Endothelial cell of umbilical vein (primary cell): Measurements from ENCODE around the gene HCAR3. TPM values are rescaled to one million over a fixed set of nuclear protein-coding genes. Genes with fewer than 3 reads are reported as not detected.

ENCODE experiments used
- BruUV-seq: library from RNA; stranded (reverse); fragments of 400-500 nt; replicated peaks from 2 replicates; lab custom pipeline; 2021; lab: Mats Ljungman, UMichigan
- CTCF ChIA-PET: fragments of 300-600, 350-600 bp; sonication (Branson Sonifier 250); formaldehyde crosslinking; loops from one replicate; lab custom pipeline; 2021; ENCODE audit warnings: antibody characterized with exemption, inconsistent platforms; lab: Charles Lee
- POLR2A ChIA-PET: fragments of 300-600, 350-600 bp; sonication (Branson Sonifier 250); formaldehyde crosslinking; loops from one replicate; lab custom pipeline; 2021; ENCODE audit warnings: antibody characterized with exemption, inconsistent platforms; lab: Charles Lee
- DNase-seq: peaks from one replicate; pipeline ENCODE4 v3.0.0-alpha.2; 2011; ENCODE audit warnings: low read depth, low spot score
- FAIRE-seq: peaks from 2 replicates; lab custom pipeline; 2011; peaks lifted over from hg19 to GRCh38; lab: Jason Lieb, UNC
- H2AFZ ChIP-seq: 2 replicates; pipeline ENCODE4 v1.6.0; 2012; ENCODE audit warnings: low read depth, low read length, control low read depth, inconsistent platforms
- H3K27ac ChIP-seq: 2 replicates; pipeline ENCODE4 v1.5.1; 2011; ENCODE audit warnings: low read depth, mild to moderate bottlenecking, control low read depth, low read length, moderate library complexity; ENCODE audit not compliant: insufficient read depth
- H3K27me3 ChIP-seq, 2 experiments: 2 replicates each; pipeline versions ENCODE4 v1.6.0 to v1.6.1; 2011; ENCODE audit warnings: low read length in 2 of 2, mixed read lengths in 1 of 2; ENCODE audit not compliant: control insufficient read depth in 2 of 2, insufficient read depth in 2 of 2
- H3K36me3 ChIP-seq, 2 experiments: 2 replicates in 1 of 2; 3 replicates in 1 of 2; pipeline ENCODE4 v1.5.1; 2011; ENCODE audit warnings: low read length in 2 of 2, mild to moderate bottlenecking in 1 of 2, moderate library complexity in 1 of 2; ENCODE audit not compliant: control insufficient read depth in 2 of 2, insufficient read depth in 2 of 2; ENCODE audit errors: extremely low read depth in 1 of 2
- H3K4me1 ChIP-seq: 3 replicates; pipeline ENCODE4 v1.5.1; 2011; ENCODE audit warnings: mild to moderate bottlenecking, low read length; ENCODE audit not compliant: control insufficient read depth, insufficient read depth; ENCODE audit errors: extremely low read depth
- H3K4me2 ChIP-seq: 2 replicates; pipeline ENCODE4 v1.6.1; 2011; ENCODE audit warnings: low read length, control low read depth, mixed read lengths; ENCODE audit not compliant: insufficient read depth
- H3K4me3 ChIP-seq, 3 experiments: fragments of 200-600 bp in 1 of 3; sonication (generic), shearing (Covaris generic) in 1 of 3; replicated peaks in 1 of 3; 2 replicates each; pipeline ENCODE4 v1.5.1; 2011 to 2016; ENCODE audit warnings: control low read depth in 3 of 3, low read length in 3 of 3, mild to moderate bottlenecking in 2 of 3, inconsistent platforms in 1 of 3, low read depth in 1 of 3, moderate library complexity in 1 of 3; ENCODE audit not compliant: insufficient read depth in 1 of 3
- H3K79me2 ChIP-seq: 2 replicates; pipeline ENCODE4 v1.6.0; 2012; ENCODE audit warnings: low read length, inconsistent platforms; ENCODE audit not compliant: control insufficient read depth, insufficient read depth
- H3K9ac ChIP-seq: replicated peaks from 2 replicates; pipeline ENCODE3; 2011; ENCODE audit warnings: low read length, control low read depth; ENCODE audit not compliant: insufficient read depth; ENCODE audit errors: extremely low read depth
- H3K9me1 ChIP-seq: replicated peaks from 3 replicates; pipeline ENCODE4 v1.6.0; 2011; ENCODE audit warnings: mild to moderate bottlenecking, low read length; ENCODE audit not compliant: control insufficient read depth, insufficient read depth; ENCODE audit errors: extremely low read depth
- H3K9me3 ChIP-seq: replicated peaks from 2 replicates; pipeline ENCODE4 v1.5.1; 2012; ENCODE audit warnings: low read length, inconsistent platforms; ENCODE audit not compliant: control insufficient read depth, insufficient read depth
- H4K20me1 ChIP-seq: replicated peaks from 2 replicates; pipeline ENCODE3; 2011; ENCODE audit warnings: mild to moderate bottlenecking, low read length; ENCODE audit not compliant: control insufficient read depth, insufficient read depth; ENCODE audit errors: extremely low read depth
- EZH2 ChIP-seq: IDR thresholded peaks from 2 replicates; pipeline ENCODE4 v1.6.1; 2012; ENCODE audit warnings: borderline replicate concordance, low read depth, mild to moderate bottlenecking, moderate library complexity, low read length, inconsistent platforms; ENCODE audit not compliant: severe bottlenecking
- FOS ChIP-seq: IDR thresholded peaks from 2 replicates; pipeline ENCODE4 v1.6.1; 2011; ENCODE audit warnings: mild to moderate bottlenecking, low read length, moderate library complexity, borderline replicate concordance; ENCODE audit not compliant: insufficient read depth
- GATA2 ChIP-seq: IDR thresholded peaks from 2 replicates; pipeline ENCODE4 v1.7.0; 2011; ENCODE audit warnings: low read depth, mild to moderate bottlenecking, moderate library complexity, mixed read lengths, low read length; ENCODE audit not compliant: insufficient read length, insufficient read depth
- JUN ChIP-seq: IDR thresholded peaks from 2 replicates; pipeline ENCODE4 v1.6.1; 2011; ENCODE audit warnings: borderline replicate concordance, low read depth; ENCODE audit not compliant: insufficient read length, insufficient read depth
- MYC ChIP-seq: IDR thresholded peaks from one replicate; pipeline ENCODE4 v1.6.1; 2011; ENCODE audit warnings: mild to moderate bottlenecking, low read depth, low read length
- POLR2A ChIP-seq: IDR thresholded peaks from 2 replicates; pipeline ENCODE4 v1.6.1; 2012; ENCODE audit warnings: low read depth, mild to moderate bottlenecking, control low read depth, low read length
- POLR2AphosphoS5 ChIP-seq: IDR thresholded peaks from 2 replicates; pipeline ENCODE4 v1.6.1; 2012; ENCODE audit warnings: low read depth, mild to moderate bottlenecking, control low read depth, low read length, moderate library complexity; ENCODE audit not compliant: insufficient read depth
- dilution Hi-C: fragments of 300-500 bp; cut with MboI; formaldehyde crosslinking; loops from one replicate; pipeline ENCODE4 v1.15.0; 2019; ENCODE audit warnings: low sequenced_read_pairs; ENCODE audit not compliant: extremely low pct_ligation_motif_present
- intact Hi-C: fragments of 100-400 bp; cut with micrococcal nuclease; formaldehyde crosslinking; loops from one replicate; pipeline ENCODE4 v1.10.0; 2022
- polyA plus RNA-seq, 4 experiments: library from polyadenylated mRNA; depleted of rRNA in 3 of 4; stranded (reverse) in 3 of 4; unstranded in 1 of 4; fragments of >200 nt; gene quantifications; 2 replicates each; pipeline versions ENCODE4 v1.2.1 to v1.2.3, GENCODE V29; 2011 to 2012; ENCODE audit warnings: missing spikeins in 1 of 4
- total RNA-seq: library from RNA; stranded (reverse); gene quantifications from 2 replicates; pipeline ENCODE4 v1.2.3, GENCODE V29; 2021
- TF ChIP-seq, protein P1 (sequence below), 2 donors: IDR thresholded peaks; 1 replicate in 1 of 2; 2 replicates in 1 of 2; pipeline ENCODE4 v1.5.1; 2011; ENCODE audit warnings: low read length in 2 of 2, mild to moderate bottlenecking in 2 of 2, moderate library complexity in 2 of 2, control low read depth in 1 of 2, inconsistent platforms in 1 of 2, low read depth in 1 of 2; ENCODE audit not compliant: insufficient read depth in 1 of 2; ENCODE audit errors: extremely low read depth in 1 of 2
- TF ChIP-seq, protein P2 (sequence below): IDR thresholded peaks from 2 replicates; pipeline ENCODE4 v1.6.1; 2011; ENCODE audit not compliant: insufficient read depth, insufficient read length

The HCAR3 gene
- total and polyA plus RNA-seq, 2 donors (not counting 3 experiments of a cell fraction or from before 2014, with no cell fraction given) = 0.06 TPM; not detected in 1

DNA sequence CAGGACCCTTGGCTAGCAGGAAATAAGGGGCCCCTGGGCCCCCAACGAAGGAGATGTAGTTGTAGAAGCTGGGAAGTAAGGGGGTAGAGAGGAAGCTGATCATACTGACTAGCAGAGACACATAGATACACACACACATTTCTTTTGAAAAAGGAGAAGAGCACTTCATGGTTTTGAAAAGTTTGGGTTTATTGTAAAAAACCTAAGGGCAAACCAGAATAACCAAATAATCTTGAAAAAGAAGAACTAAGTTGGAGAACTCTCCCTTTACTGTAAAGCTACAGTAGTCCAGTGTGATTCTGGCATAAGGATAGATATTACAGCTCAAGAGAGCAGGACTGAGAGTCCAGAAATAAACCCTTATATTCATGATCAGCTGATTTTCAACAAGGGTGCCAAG lies 5.8 kb upstream of the HCAR3 start:
- CTCF ChIA-PET = interaction anchor here (1.2 kb wide), 1 partner anchor 84 kb away, joined by 3 read pairs; no protein-coding TSS in a partner anchor
- dilution Hi-C loops (no loop called here), intact Hi-C loops (no loop called here)
- Histone ChIP-seq H3K27ac (no peak overlapping the region), H3K9me1 (no peaks in the 10 kb centered on the region), H4K20me1 (no peaks in the 10 kb centered on the region), H3K79me2 (no peaks in the 10 kb centered on the region), H3K9ac (no peak overlapping the region), H3K9me3 (no peaks in the 10 kb centered on the region), H3K36me3 (no peaks in the 10 kb centered on the region), H2AFZ (no peak overlapping the region), H3K4me1 (peaks cover 19% of the 10 kb centered on the region), H3K4me3 (no peak overlapping the region), H3K4me2 (no peak overlapping the region), H3K27me3 (no peaks in the 10 kb centered on the region)
- FAIRE-seq (no peak), DNase-seq (no peak)
- TF ChIP-seq MYC = no peak
- no peak for TF ChIP-seq JUN
- TF ChIP-seq EZH2 = no peak
- TF ChIP-seq POLR2A = no peak
- TF ChIP-seq FOS = no peak
- TF ChIP-seq POLR2AphosphoS5 = no peak
- TF ChIP-seq GATA2 = no peak
- TF ChIP-seq, protein P1, sequence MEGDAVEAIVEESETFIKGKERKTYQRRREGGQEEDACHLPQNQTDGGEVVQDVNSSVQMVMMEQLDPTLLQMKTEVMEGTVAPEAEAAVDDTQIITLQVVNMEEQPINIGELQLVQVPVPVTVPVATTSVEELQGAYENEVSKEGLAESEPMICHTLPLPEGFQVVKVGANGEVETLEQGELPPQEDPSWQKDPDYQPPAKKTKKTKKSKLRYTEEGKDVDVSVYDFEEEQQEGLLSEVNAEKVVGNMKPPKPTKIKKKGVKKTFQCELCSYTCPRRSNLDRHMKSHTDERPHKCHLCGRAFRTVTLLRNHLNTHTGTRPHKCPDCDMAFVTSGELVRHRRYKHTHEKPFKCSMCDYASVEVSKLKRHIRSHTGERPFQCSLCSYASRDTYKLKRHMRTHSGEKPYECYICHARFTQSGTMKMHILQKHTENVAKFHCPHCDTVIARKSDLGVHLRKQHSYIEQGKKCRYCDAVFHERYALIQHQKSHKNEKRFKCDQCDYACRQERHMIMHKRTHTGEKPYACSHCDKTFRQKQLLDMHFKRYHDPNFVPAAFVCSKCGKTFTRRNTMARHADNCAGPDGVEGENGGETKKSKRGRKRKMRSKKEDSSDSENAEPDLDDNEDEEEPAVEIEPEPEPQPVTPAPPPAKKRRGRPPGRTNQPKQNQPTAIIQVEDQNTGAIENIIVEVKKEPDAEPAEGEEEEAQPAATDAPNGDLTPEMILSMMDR (IDR thresholded peaks at IDR 0.05; ENCODE audit: extremely low read depth in 1 of 2, insufficient read depth in 1 of 2, low read depth in 1 of 2, low read length in 2 of 2) = no peak
- TF ChIP-seq, protein P2, sequence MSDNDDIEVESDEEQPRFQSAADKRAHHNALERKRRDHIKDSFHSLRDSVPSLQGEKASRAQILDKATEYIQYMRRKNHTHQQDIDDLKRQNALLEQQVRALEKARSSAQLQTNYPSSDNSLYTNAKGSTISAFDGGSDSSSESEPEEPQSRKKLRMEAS = no peak
- POLR2A ChIA-PET = no interaction called here
- no TSS peak for BruUV-seq
